Lower leg skin (tissue), 4 donors: ENCODE measurements around the gene DUSP3. TPM values are rescaled to one million over a fixed set of nuclear protein-coding genes. Genes with fewer than 3 reads are reported as not detected.

Experiments
- DNase-seq, 2 donors: peaks; one replicate each; pipeline ENCODE4 v3.0.0-alpha.2; 2019; ENCODE audit warnings: low spot score in 2 of 2
- H3K4me3 ChIP-seq: fragments of 200-600 bp; sonication (generic); 2 replicates; pipeline ENCODE4 v1.5.1; 2017; ENCODE audit warnings: mild to moderate bottlenecking, low read depth; ENCODE audit not compliant: poor library complexity, severe bottlenecking
- POLR2A ChIP-seq, 2 donors: fragments of 450-650 bp; IDR thresholded peaks; one replicate each; pipeline ENCODE4 v1.6.1; 2016 to 2017; ENCODE audit warnings: antibody characterized with exemption in 2 of 2, mild to moderate bottlenecking in 1 of 2, moderate library complexity in 1 of 2
- WGBS, 2 donors: methylation state at CpG; one replicate each; pipeline ENCODE4 v1.1.5; 2018; 5-methylcytosine and 5-hydroxymethylcytosine counted together
- intact Hi-C: fragments of 100-400 bp; cut with DNase I; formaldehyde crosslinking; loops from one replicate; pipeline ENCODE4 v1.15.0; 2023; ENCODE audit warnings: low total_unique reads
- total RNA-seq, 4 donors: library from RNA; depleted of rRNA; stranded (reverse); fragments of >200 nt; gene quantifications; one replicate each; pipeline ENCODE4 v1.1.0, GENCODE V29; 2016
- TF ChIP-seq, protein P1 (sequence below), 3 donors: fragments of 450-650 bp; IDR thresholded peaks; one replicate each; pipeline ENCODE4 v1.5.1; 2016; ENCODE audit warnings: antibody characterized with exemption in 3 of 3, mild to moderate bottlenecking in 3 of 3, moderate library complexity in 2 of 3

The DUSP3 gene
- total RNA-seq, 4 donors from 2014 or later, result 33.2 to 44.1 (median 37.9) TPM

DNA sequence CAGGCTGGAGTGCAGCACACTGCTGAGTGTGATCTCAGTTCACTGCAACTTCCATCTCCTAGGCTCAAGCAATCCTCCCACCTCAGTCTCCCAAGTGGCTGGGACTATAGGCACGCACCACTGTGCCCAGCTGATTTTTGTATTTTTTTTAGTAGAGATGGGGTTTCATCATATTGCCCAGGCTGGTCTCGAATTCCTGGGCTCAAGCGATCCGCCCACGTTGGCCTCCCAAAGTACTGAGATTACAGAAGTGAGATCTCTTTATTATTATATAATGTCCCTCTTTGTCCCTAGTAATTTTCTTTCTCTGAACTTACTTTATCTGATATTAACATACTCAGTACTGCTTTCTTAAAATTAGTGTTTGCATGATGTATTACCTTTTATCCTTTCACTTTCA, 9.8 kb upstream of the DUSP3 start:
- TF ChIP-seq POLR2A (IDR thresholded peaks at IDR 0.05), result no peak
- TF ChIP-seq, protein P1, sequence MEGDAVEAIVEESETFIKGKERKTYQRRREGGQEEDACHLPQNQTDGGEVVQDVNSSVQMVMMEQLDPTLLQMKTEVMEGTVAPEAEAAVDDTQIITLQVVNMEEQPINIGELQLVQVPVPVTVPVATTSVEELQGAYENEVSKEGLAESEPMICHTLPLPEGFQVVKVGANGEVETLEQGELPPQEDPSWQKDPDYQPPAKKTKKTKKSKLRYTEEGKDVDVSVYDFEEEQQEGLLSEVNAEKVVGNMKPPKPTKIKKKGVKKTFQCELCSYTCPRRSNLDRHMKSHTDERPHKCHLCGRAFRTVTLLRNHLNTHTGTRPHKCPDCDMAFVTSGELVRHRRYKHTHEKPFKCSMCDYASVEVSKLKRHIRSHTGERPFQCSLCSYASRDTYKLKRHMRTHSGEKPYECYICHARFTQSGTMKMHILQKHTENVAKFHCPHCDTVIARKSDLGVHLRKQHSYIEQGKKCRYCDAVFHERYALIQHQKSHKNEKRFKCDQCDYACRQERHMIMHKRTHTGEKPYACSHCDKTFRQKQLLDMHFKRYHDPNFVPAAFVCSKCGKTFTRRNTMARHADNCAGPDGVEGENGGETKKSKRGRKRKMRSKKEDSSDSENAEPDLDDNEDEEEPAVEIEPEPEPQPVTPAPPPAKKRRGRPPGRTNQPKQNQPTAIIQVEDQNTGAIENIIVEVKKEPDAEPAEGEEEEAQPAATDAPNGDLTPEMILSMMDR (IDR thresholded peaks at IDR 0.05), result no peak
- WGBS, 2 donors, result 82 to 86% methylated on average over 5 of the region's 5 CpGs
- intact Hi-C loops, result loop anchor here (10.0 kb wide), 1 partner anchor 56 kb away; the partner anchor contains the start of gene CD300LG
- no peak for DNase-seq
- H3K4me3 ChIP-seq, result no peak overlapping the region

- DNase-seq, result no peak
- no peak overlapping the region for H3K4me3 ChIP-seq
- TF ChIP-seq, protein P1 (IDR thresholded peaks at IDR 0.05), result no peak
- no peak for TF ChIP-seq POLR2A (IDR thresholded peaks at IDR 0.05)
- WGBS, 2 donors, result 43 to 63% methylated on average over 2 of the region's 2 CpGs
- intact Hi-C loops, result loop anchor here (10.0 kb wide), 1 partner anchor 57 kb away; the partner anchor contains the start of gene CD300LG
Measured at GRCh38 chr17:43787728-43788127, 9.0 kb upstream of the DUSP3 start.

- no peak overlapping the region for H3K4me3 ChIP-seq
- intact Hi-C loops, result loop anchor here (10.0 kb wide), 1 partner anchor 60 kb away; the partner anchor contains the start of gene CD300LG
- WGBS, 2 donors, result 51 to 56% methylated on average over 5 of the region's 5 CpGs
- no peak for TF ChIP-seq POLR2A (IDR thresholded peaks at IDR 0.05)
- TF ChIP-seq, protein P1 (IDR thresholded peaks at IDR 0.05), result no peak
- no peak for DNase-seq
Measured at GRCh38 chr17:43784628-43785101, 5.9 kb upstream of the DUSP3 start.

GRCh38 chr17:43784068-43784467, 5.3 kb upstream of the DUSP3 start:
- intact Hi-C loops, result loop anchor here (10.0 kb wide), 1 partner anchor 61 kb away; the partner anchor contains the start of gene CD300LG
- no peak for DNase-seq
- 60% methylated on average over 2 of the region's 2 CpGs for WGBS, 2 donors
- H3K4me3 ChIP-seq, result no peak overlapping the region
- TF ChIP-seq, protein P1 (IDR thresholded peaks at IDR 0.05), result no peak
- TF ChIP-seq POLR2A (IDR thresholded peaks at IDR 0.05), result no peak

GRCh38 chr17:43782913-43783680, 4.3 kb upstream of the DUSP3 start:
- DNase-seq, result no peak
- 84 to 86% methylated on average over 15 of the region's 15 CpGs for WGBS, 2 donors
- H3K4me3 ChIP-seq, result no peak overlapping the region
- TF ChIP-seq POLR2A (IDR thresholded peaks at IDR 0.05), result no peak
- TF ChIP-seq, protein P1 (IDR thresholded peaks at IDR 0.05), result no peak
- intact Hi-C loops, result loop anchor here (10.0 kb wide), 1 partner anchor 62 kb away; the partner anchor contains the start of gene CD300LG
